Liver (tissue), 9 donors: ENCODE measurements around the gene SCN8A. TPM values are rescaled to one million over a fixed set of nuclear protein-coding genes. Genes with fewer than 3 reads are reported as not detected.
"Not testable (repeated sequence)": the region's sequence is repeated elsewhere in the genome, so short reads cannot be mapped to it uniquely, and the experiment has no call there.

ENCODE experiments used
- DNase-seq: peaks from one replicate; pipeline ENCODE4 v3.0.0-alpha.2; 2017; ENCODE audit warnings: low spot score
- H3K27ac ChIP-seq, 2 donors: one replicate each; pipeline ENCODE4 v1.7.0; 2013; ENCODE audit warnings: inconsistent platforms in 2 of 2, low read length in 2 of 2, control low read depth in 1 of 2, low read depth in 1 of 2, mild to moderate bottlenecking in 1 of 2
- H3K27me3 ChIP-seq, 4 donors: one replicate each; pipeline versions ENCODE4 v1.6.1 to v1.7.0; 2013; ENCODE audit warnings: low read length in 3 of 4, inconsistent platforms in 1 of 4, mild to moderate bottlenecking in 1 of 4, moderate library complexity in 1 of 4; ENCODE audit not compliant: control insufficient read depth in 4 of 4, insufficient read depth in 4 of 4
- H3K36me3 ChIP-seq, 4 donors: one replicate each; pipeline versions ENCODE4 v1.6.1 to v1.7.0; 2013; ENCODE audit warnings: low read length in 3 of 4, mild to moderate bottlenecking in 3 of 4, low read depth in 1 of 4, moderate library complexity in 1 of 4; ENCODE audit not compliant: control insufficient read depth in 4 of 4, insufficient read depth in 3 of 4
- H3K4me1 ChIP-seq, 4 donors: one replicate each; pipeline versions ENCODE4 v1.6.1 to v1.7.0; 2013; ENCODE audit warnings: low read length in 3 of 4, mild to moderate bottlenecking in 3 of 4, moderate library complexity in 1 of 4; ENCODE audit not compliant: control insufficient read depth in 4 of 4, insufficient read depth in 4 of 4
- H3K4me3 ChIP-seq, 3 donors: one replicate each; pipeline versions ENCODE4 v1.6.1 to v1.7.0; 2013; ENCODE audit warnings: low read length in 3 of 3, control low read depth in 1 of 3, low read depth in 1 of 3, mild to moderate bottlenecking in 1 of 3
- H3K9ac ChIP-seq, 2 donors: one replicate each; pipeline ENCODE4 v1.7.0; 2013; ENCODE audit warnings: low read length in 2 of 2, mild to moderate bottlenecking in 2 of 2, moderate library complexity in 2 of 2, control low read depth in 1 of 2, low read depth in 1 of 2
- H3K9me3 ChIP-seq, 4 donors: one replicate each; pipeline versions ENCODE4 v1.6.1 to v1.7.0; 2013; ENCODE audit warnings: low read length in 3 of 4; ENCODE audit not compliant: control insufficient read depth in 4 of 4
- FOXA1 ChIP-seq: IDR thresholded peaks from 2 replicates; pipeline ENCODE4 v1.6.1; 2016; ENCODE audit warnings: antibody characterized with exemption
- FOXA2 ChIP-seq: IDR thresholded peaks from 2 replicates; pipeline ENCODE4 v1.6.1; 2016; ENCODE audit warnings: antibody characterized with exemption
- GABPA ChIP-seq, 2 donors: IDR thresholded peaks in 1 of 2; conservative IDR thresholded peaks in 1 of 2; 2 replicates each; pipeline ENCODE4 v1.6.1; 2016; ENCODE audit warnings: antibody characterized with exemption in 2 of 2, mild to moderate bottlenecking in 1 of 2, moderate library complexity in 1 of 2
- HNF4A ChIP-seq, 2 donors: conservative IDR thresholded peaks; 2 replicates each; pipeline ENCODE4 v1.6.1; 2016; ENCODE audit warnings: antibody characterized with exemption in 2 of 2, mild to moderate bottlenecking in 2 of 2
- HNF4G ChIP-seq: IDR thresholded peaks from 2 replicates; pipeline ENCODE4 v1.6.1; 2016; ENCODE audit warnings: antibody characterized with exemption
- JUND ChIP-seq, 2 donors: IDR thresholded peaks; 2 replicates each; pipeline ENCODE4 v1.6.1; 2016; ENCODE audit warnings: antibody characterized with exemption in 2 of 2
- NR2F2 ChIP-seq: IDR thresholded peaks from 2 replicates; pipeline ENCODE4 v1.6.1; 2016; ENCODE audit warnings: antibody characterized with exemption
- RAD21 ChIP-seq, 2 donors: IDR thresholded peaks; 2 replicates each; pipeline ENCODE4 v1.6.1; 2016; ENCODE audit warnings: antibody characterized with exemption in 2 of 2, mild to moderate bottlenecking in 2 of 2
- REST ChIP-seq: IDR thresholded peaks from 2 replicates; pipeline ENCODE4 v1.6.1; 2016; ENCODE audit warnings: antibody characterized with exemption, mild to moderate bottlenecking
- RXRA ChIP-seq, 2 donors: IDR thresholded peaks; 2 replicates each; pipeline ENCODE4 v1.6.1; 2017 to 2018; ENCODE audit warnings: antibody characterized with exemption in 2 of 2, mild to moderate bottlenecking in 1 of 2
- SP1 ChIP-seq: IDR thresholded peaks from 2 replicates; pipeline ENCODE4 v1.6.1; 2018; ENCODE audit warnings: antibody characterized with exemption, mild to moderate bottlenecking
- TAF1 ChIP-seq: conservative IDR thresholded peaks from 2 replicates; pipeline ENCODE4 v1.6.1; 2016; ENCODE audit warnings: antibody characterized with exemption, mild to moderate bottlenecking
- YY1 ChIP-seq: IDR thresholded peaks from 2 replicates; pipeline ENCODE4 v1.6.1; 2016; ENCODE audit warnings: antibody characterized with exemption, mild to moderate bottlenecking
- ZBTB33 ChIP-seq: IDR thresholded peaks from 2 replicates; pipeline ENCODE4 v1.6.1; 2016; ENCODE audit warnings: antibody characterized with exemption
- WGBS: extraction: QIAGEN DNeasy Blood & Tissue Kit; methylation state at CpG from one replicate; pipeline ENCODE4 v1.1.7; 2013; 5-methylcytosine and 5-hydroxymethylcytosine counted together
- polyA plus RNA-seq, 2 donors: library from polyadenylated mRNA; stranded (reverse) in 1 of 2; unstranded in 1 of 2; fragments of 200-250 nt in 1 of 2; fragments of >200 nt in 1 of 2; fragmentation: Nextera tagmentation in 1 of 2; extraction: Ambion mirVana in 1 of 2; gene quantifications; one replicate each; pipeline versions ENCODE4 v1.2.1 to v1.2.3, GENCODE V29; 2013 to 2015
- total RNA-seq, 2 donors: library from RNA; depleted of rRNA; stranded (reverse); fragments of >200 nt; gene quantifications; one replicate each; pipeline ENCODE4 v1.2.3, GENCODE V29; 2014
- donor health status: healthy.
- donor health status: healthy.
- donor health status: healthy.
- donor health status: healthy.
- donor health status: healthy.

The SCN8A gene
- total and polyA plus RNA-seq, 4 donors = 0.84 to 12.7 (median 3.8) TPM

GRCh38 chr12:51829011-51829481, 238.0 kb downstream of the SCN8A start:
- H3K4me3 ChIP-seq = no peak overlapping the region

GRCh38 chr12:51829641-51830040, 238.6 kb downstream of the SCN8A start:
- DNase-seq = no peak
- H3K9me3 ChIP-seq = no peaks in the 10 kb centered on the region
- H3K36me3 ChIP-seq = no peaks in the 10 kb centered on the region
- H3K4me1 ChIP-seq = peaks cover 0 to 12% (median 5%) of the 10 kb centered on the region in 4 donors
- TF ChIP-seq YY1 (no peak), ZBTB33 (no peak), FOXA2 (no peak), RAD21 (IDR thresholded peaks at IDR 0.05) (no peak), REST (no peak), JUND (IDR thresholded peaks at IDR 0.05) (no peak)
- no peak overlapping the region for H3K4me3 ChIP-seq
- H3K9ac ChIP-seq = no peak overlapping the region
- WGBS = 95% methylated on average over 1 of the region's 1 CpG
- H3K27me3 ChIP-seq = no peaks in the 10 kb centered on the region
- H3K27ac ChIP-seq = no peak overlapping the region

More at GRCh38 chr12:51829011-51829481, 238.0 kb downstream of the SCN8A start:
- no peak for DNase-seq
- WGBS = 92% methylated on average over 5 of the region's 5 CpGs
- H3K4me1 ChIP-seq = peaks cover 0 to 12% (median 5%) of the 10 kb centered on the region in 4 donors
- TF ChIP-seq TAF1 = no peak
- TF ChIP-seq YY1 = no peak
- no peak for TF ChIP-seq HNF4A (conservative IDR thresholded peaks at IDR 0.05)
- no peak for TF ChIP-seq HNF4G
- no peak for TF ChIP-seq RXRA (IDR thresholded peaks at IDR 0.05)
- TF ChIP-seq SP1 = no peak
- no peak for TF ChIP-seq NR2F2
- no peak for TF ChIP-seq REST
- no peak for TF ChIP-seq FOXA1
- TF ChIP-seq ZBTB33 = no peak
- TF ChIP-seq JUND (IDR thresholded peaks at IDR 0.05) = no peak
- no peak for TF ChIP-seq GABPA (IDR thresholded peaks at IDR 0.05 in 1 of 2, conservative IDR thresholded peaks at IDR 0.05 in 1 of 2)
- no peaks in the 10 kb centered on the region for H3K36me3 ChIP-seq
- no peaks in the 10 kb centered on the region for H3K9me3 ChIP-seq
- H3K27ac ChIP-seq = no peak overlapping the region
- H3K9ac ChIP-seq = no peak overlapping the region
- no peaks in the 10 kb centered on the region for H3K27me3 ChIP-seq

GRCh38 chr12:51831817-51832216, 240.8 kb downstream of the SCN8A start:
- not testable (repeated sequence) for H3K27me3 ChIP-seq, H3K9ac ChIP-seq, H3K4me3 ChIP-seq, DNase-seq, H3K27ac ChIP-seq, H3K36me3 ChIP-seq, H3K9me3 ChIP-seq
- WGBS = 83% methylated on average over 5 of the region's 5 CpGs
- peaks cover 0 to 11% (median 5%) of the 10 kb centered on the region in 4 donors for H3K4me1 ChIP-seq
